Memory B cell (primary cell): ENCODE data around the gene ENO4.

Experiments
- ATAC-seq: fragments of 150-1000 bp; cut with Tn5 transposase; 2 replicates; pipeline ENCODE4 v1.10.0; 2021; ENCODE audit warnings: low read depth, mild to moderate bottlenecking, moderate library complexity
- DNase-seq, 2 donors: peaks; one replicate each; pipeline ENCODE4 v3.0.0; 2022; ENCODE audit warnings: low spot score in 2 of 2
- H3K27ac Mint-ChIP-seq: one replicate; pipeline ENCODE4 v1.8.0; 2022; ENCODE audit warnings: mild to moderate bottlenecking, moderate library complexity, mixed read lengths
- H3K27me3 Mint-ChIP-seq: one replicate; pipeline ENCODE4 v1.8.0; 2022; ENCODE audit warnings: mixed read lengths
- H3K36me3 Mint-ChIP-seq: one replicate; pipeline ENCODE4 v1.8.0; 2022; ENCODE audit warnings: mild to moderate bottlenecking, mixed read lengths
- H3K4me1 Mint-ChIP-seq: one replicate; pipeline ENCODE4 v1.8.0; 2022; ENCODE audit warnings: mixed read lengths
- H3K4me3 Mint-ChIP-seq: one replicate; pipeline ENCODE4 v1.8.0; 2022; ENCODE audit warnings: mild to moderate bottlenecking, moderate library complexity, mixed read lengths
- H3K9me3 Mint-ChIP-seq: one replicate; pipeline ENCODE4 v1.8.0; 2022; ENCODE audit warnings: mixed read lengths

The ENO4 gene

DNA sequence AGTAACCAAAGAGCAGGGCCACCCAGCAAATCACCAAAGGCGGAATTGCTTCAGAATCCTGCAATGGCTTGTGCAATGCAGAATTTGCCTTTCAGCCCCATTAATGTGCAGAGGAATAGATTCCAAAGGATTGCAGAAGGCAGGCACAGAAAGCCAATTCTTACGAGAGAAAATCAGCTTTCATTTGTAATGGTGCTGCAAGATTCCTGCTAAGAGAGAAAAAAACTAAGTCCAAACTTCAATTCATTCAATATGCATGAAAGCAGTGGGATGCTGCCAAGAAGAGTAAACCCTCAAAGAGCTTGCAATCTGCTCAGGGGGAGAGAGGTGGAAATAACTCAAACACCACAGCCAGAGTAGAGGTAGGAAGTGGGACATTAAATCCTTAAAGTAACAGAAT is 70.4 kb downstream of the ENO4 start:
- H3K27me3 Mint-ChIP-seq, result no peaks in the 10 kb centered on the region
- no peaks in the 10 kb centered on the region for H3K4me1 Mint-ChIP-seq
- no peak overlapping the region for H3K4me3 Mint-ChIP-seq
- DNase-seq (no peak), ATAC-seq (no peak)
- no peaks in the 10 kb centered on the region for H3K9me3 Mint-ChIP-seq
- no peak overlapping the region for H3K27ac Mint-ChIP-seq
- H3K36me3 Mint-ChIP-seq, result no peaks in the 10 kb centered on the region

DNA sequence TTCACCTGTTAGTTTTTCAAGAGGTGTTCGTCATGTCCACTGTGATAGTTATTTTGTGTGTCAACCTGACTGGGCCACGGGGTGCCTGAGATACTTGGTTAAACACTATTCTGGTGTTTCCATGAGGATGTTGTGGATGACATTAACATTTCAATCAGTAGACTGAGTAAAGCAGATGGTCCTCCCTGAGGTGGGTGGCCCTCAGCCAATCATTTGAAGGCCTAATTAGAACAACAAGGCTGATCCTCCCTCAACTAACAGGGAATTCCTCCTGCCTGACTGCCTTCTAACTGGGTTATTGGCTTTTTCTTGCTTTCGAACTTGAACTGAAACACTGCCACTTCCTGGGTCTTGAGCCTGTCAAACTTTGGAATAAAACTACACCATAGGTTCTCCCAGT is 75.8 kb downstream of the ENO4 start:
- no peak overlapping the region for H3K27ac Mint-ChIP-seq
- H3K36me3 Mint-ChIP-seq, result no peaks in the 10 kb centered on the region
- ATAC-seq (no peak), DNase-seq (no peak)
- H3K27me3 Mint-ChIP-seq, result no peaks in the 10 kb centered on the region
- H3K9me3 Mint-ChIP-seq, result no peaks in the 10 kb centered on the region
- no peaks in the 10 kb centered on the region for H3K4me1 Mint-ChIP-seq
- H3K4me3 Mint-ChIP-seq, result no peak overlapping the region

DNA sequence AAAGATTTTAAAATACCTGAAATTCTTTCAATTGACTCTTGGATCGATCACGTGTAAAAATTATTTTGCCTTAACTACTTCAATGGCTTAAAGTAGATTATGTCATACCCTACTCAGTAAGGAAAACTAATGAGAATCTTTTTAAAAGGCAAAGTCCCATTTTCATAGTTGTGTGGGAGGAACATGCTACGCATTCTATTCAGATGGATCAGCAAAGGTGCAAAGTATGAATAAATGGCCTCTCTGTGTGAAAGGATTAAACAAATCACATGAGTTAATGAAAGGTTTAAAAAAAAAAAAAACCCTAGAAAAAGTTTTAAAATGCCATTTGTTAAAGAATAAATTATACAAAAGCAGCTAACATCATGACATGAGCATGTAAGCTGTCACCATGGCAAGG is 77.1 kb downstream of the ENO4 start:
- H3K9me3 Mint-ChIP-seq, result no peaks in the 10 kb centered on the region
- no peak overlapping the region for H3K27ac Mint-ChIP-seq
- H3K36me3 Mint-ChIP-seq, result no peaks in the 10 kb centered on the region
- DNase-seq, result no peak
- peaks cover 4% of the 10 kb centered on the region for H3K27me3 Mint-ChIP-seq
- no peaks in the 10 kb centered on the region for H3K4me1 Mint-ChIP-seq
- ATAC-seq, result no peak
- H3K4me3 Mint-ChIP-seq, result no peak overlapping the region

DNA sequence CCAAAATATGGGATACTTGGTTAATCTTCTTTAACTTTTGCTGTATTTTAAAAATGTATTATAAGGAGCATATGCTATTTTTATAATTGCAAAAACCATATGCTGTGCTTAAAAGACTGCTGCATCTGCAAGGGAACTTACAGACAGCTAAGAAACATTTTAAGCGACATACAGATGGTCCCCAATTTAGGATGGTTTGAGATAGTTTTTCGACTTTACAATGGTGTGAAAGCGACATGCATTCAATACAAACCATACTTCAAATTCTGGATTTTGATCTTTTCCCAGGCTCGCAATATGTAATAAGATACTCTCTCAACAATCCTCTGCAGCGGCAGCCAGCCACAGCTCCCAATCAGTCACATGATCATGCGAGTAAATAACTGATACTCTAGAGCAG is 82.5 kb downstream of the ENO4 start:
- no peak overlapping the region for H3K27ac Mint-ChIP-seq
- H3K4me3 Mint-ChIP-seq, result no peak overlapping the region
- ATAC-seq (no peak), DNase-seq (no peak)
- peaks cover 4% of the 10 kb centered on the region for H3K27me3 Mint-ChIP-seq
- no peaks in the 10 kb centered on the region for H3K36me3 Mint-ChIP-seq
- peaks cover 6% of the 10 kb centered on the region for H3K9me3 Mint-ChIP-seq
- no peaks in the 10 kb centered on the region for H3K4me1 Mint-ChIP-seq
